CD4-positive, alpha-beta T cell treated with Interleukin-1 beta for 1 hour (primary cell): ENCODE measurements around the gene TBC1D4.

Source experiments
- DNase-seq, 2 donors: peaks; one replicate each; pipeline ENCODE4 v3.0.0-alpha.2; 2020 to 2022

TBC1D4 gene

GRCh38 chr13:75384879-75385707 lies 96.9 kb downstream of the TBC1D4 start:
- DNase-seq: no peak

DNA sequence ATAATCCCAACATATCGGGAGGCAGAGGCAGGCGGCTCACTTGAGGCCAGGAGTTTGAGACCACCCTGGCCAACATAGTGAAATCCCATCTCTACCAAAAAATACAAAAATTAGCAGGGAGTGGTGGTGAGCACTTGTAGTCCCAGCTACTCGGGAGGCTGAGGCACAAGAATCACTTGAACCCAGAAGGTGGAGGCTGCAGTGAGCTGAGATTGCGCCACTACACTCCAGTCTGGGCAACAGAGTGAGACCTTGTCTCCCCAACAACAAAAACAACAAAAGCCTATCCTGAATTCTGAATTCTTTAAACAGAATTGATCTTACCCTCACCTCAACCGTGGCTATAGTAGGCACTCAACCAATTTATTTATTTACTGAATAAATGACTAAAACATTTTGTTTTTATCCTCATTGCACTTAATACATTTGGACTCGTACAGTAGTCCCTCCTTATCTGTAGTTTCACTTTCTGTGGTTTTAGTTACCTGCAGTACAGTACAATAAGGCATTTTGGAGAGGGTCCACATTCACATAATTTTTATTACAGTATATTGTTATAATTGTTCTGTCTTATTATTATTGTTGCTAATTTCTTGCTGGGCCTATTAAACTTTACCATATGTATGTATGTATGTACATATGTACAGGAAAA lies 98.8 kb downstream of the TBC1D4 start:
- no peak for DNase-seq

DNA sequence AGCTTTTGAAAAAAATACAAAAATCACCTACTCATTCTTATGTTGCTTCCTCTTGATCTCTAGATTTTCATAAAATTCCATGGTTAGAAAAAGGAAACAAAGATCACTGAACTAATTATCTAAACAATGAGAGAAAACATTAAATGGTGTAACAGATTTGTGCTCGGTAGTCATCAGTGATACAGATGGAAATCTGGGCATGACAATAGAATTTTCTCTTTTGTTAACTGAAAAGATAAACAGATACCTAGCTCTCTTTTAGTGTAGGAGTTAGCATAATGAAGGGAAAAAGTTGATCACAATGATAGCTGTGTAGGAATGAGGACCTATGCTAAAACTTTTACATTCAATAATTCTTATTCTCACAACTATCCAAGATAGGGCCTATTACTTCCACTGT lies 103.7 kb downstream of the TBC1D4 start:
- no peak for DNase-seq

- DNase-seq: no peak
These were observed 105.1 kb downstream of the TBC1D4 start for GRCh38 chr13:75376792-75377402.

- no peak for DNase-seq
These were observed 106.6 kb downstream of the TBC1D4 start for GRCh38 chr13:75375329-75375728.

GRCh38 chr13:75373988-75374387 lies 108.0 kb downstream of the TBC1D4 start:
- DNase-seq: no peak

DNA sequence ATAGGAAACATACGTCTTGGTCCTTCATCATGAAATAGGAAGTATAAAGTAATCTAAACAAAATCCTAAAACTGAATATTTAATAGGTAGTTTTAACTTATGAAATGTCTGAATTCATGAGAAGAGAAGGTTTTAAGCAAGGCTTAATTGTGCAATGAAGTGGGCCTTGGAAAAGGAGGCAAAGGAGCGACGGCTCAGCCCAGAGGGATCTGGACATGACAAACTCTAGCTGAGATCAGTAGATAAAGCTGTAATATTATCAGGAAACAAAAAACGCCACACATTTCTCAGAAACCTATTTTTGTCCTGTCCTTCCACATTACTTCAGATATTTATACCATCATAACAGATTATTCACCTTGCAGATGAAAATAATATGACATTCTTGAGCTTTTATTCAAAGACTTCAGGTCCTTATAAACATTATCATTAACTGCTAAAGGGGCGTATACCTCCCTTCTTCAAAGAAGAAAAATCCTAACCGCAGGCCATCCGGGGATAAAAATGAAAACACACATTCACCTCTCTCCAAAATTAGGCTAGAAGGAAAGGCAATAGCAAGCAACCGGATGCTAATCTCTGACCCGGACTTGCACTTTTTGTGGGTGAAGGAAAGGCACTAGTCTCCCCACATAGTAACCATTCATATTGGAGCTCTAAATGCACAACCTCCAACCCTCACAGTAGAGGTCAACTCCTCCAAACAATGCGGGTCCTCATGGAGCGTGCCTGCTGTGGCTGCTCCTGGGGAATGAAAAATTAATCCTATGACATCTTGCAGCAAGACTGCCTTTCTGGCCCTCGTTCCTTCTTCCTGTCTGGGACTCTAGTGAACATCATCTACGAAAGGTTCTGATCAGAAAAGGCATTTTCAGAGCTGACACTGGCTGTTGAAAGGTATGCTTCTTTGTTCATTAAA lies 108.8 kb downstream of the TBC1D4 start:
- DNase-seq: no peak

GRCh38 chr13:75372517-75372916 lies 109.5 kb downstream of the TBC1D4 start:
- peak in 1 of 2 donors; percentile 46 for DNase-seq

GRCh38 chr13:75371203-75371602 lies 110.8 kb downstream of the TBC1D4 start:
- no peak for DNase-seq

GRCh38 chr13:75370774-75371173 lies 111.2 kb downstream of the TBC1D4 start:
- no peak for DNase-seq

GRCh38 chr13:75369981-75370380 lies 112.0 kb downstream of the TBC1D4 start:
- no peak for DNase-seq

GRCh38 chr13:75368167-75368566 lies 113.8 kb downstream of the TBC1D4 start:
- no peak for DNase-seq

GRCh38 chr13:75366380-75367280 lies 115.3 kb downstream of the TBC1D4 start:
- no peak for DNase-seq

DNA sequence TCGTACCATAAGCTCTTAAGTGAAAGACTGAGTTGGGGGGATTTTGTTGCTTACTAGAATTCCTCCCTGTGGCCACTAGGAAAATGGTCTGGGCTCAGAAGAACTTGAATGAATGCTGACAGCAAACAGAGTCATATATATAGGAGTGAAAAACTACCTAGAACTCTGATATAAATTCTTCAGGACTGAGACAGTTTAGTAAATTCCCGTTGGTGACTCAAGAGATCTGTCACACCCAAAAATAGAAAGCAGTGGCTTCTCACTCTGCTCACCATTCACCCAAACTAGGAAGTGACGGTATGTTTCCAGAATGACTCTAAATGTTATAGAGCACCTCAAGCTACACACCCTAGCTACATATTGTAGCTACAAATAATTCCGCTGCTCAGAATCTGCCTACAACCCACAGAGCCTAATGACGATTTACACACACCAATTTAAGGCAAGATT lies 116.2 kb downstream of the TBC1D4 start:
- DNase-seq: peak in 1 of 2 donors; percentile 28

DNA sequence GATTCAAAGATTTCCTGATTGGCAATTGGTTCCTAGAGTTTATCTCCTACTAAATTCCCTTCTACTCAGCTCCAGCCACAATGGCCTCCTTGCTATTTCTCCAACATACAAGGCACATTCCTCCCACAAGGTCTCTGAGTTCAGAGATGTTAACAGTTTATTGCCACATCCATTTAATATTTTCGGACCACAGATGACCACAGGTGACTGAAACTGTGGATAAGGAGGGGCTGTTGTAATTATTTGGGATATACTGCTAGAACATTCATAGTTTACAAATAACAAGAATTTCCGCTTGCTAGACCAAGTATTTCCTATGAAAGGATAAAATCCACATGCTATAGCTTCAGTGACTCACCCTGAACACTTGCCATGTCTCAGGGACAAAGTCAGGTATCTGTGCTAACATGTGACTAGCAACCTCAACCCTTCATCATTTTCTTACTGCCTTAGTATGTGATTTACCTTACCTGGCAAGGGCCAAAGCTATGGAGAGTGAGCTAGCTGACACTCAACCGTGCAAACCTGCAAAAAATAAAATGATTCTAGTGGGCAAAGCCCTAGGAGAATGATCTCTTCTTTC lies 117.7 kb downstream of the TBC1D4 start:
- DNase-seq: no peak

- no peak for DNase-seq
These were observed 118.6 kb downstream of the TBC1D4 start for GRCh38 chr13:75363371-75363770.

GRCh38 chr13:75362026-75362425 lies 119.9 kb downstream of the TBC1D4 start:
- no peak for DNase-seq

DNA sequence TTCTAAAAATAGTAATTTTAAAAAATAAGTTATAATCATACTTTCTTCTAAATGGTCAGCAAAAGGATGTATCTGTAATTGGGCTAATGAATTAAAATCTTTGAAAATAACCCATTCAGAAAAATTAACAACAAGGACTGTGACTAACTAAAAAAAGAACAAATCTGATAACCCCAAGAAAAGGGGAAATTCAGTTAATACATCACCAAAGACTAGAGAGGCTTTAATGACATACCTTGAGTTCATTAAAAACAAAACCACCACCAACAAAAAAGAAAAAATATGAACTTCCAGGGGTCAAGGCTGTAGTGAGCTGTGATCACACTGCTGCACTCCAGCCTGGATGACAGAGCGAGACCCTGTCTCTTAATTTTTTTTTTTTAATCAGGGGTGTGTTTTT lies 121.8 kb downstream of the TBC1D4 start:
- no peak for DNase-seq

DNA sequence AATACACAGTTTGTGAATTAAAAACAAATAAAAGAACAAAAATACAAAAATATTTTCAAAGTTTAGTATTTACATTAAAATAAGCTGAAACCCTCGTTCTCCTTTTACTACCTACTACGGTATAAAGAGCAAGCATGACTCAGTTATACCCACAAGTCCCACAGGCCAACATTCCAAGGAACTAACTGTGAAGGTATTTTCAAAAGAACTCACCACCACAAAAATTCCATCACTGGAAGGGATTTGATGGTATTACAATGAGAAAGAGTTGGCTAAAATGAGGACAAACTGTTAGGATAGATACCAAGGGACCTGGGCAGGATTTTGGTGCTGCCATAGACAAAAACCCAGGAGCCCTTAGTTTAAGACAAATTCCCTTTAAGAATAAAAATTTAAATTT lies 122.7 kb downstream of the TBC1D4 start:
- no peak for DNase-seq

DNA sequence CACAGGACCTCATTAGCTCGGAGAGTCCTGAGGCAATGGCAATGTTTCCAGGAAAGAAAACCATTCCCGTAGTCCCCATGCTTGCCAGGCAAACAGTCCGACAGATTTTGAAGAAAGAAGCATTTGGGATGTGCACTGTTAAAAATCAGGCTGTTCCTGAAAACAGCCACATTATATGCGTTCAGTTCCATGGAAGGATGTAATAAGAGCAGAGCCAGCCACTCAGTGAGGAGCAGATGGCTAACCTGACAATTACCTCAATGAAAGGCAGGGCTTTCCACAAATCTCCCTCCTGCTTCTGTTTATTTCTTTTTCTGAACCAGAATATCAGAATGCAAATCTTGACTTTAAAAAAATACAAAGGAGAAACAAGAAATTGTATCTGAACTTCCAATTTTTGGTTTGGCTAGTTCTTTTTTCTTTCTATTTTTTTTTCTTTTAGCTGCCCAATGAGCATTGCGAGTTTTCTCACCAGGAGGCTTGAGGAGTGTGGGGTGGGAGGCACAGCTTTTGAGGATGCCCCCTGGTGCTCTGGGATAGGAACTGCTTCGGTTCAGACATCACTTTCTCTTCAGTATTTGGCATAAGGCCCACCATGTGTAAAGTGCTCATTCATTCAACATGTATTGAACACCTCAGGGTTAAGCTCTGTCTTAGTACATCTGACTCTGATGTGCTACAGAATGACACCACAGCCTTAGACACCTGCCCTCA lies 124.2 kb downstream of the TBC1D4 start:
- peak; percentile 46 to 68 for DNase-seq

- DNase-seq: no peak
These were observed 125.5 kb downstream of the TBC1D4 start for GRCh38 chr13:75356421-75356820.
